ENCODE results near the gene SLC35A3. TPM values are rescaled to one million over a fixed set of nuclear protein-coding genes. Genes with fewer than 3 reads are reported as not detected.

Gene SLC35A3
- total RNA-seq, 4 donors from 2014 or later = 38.3 to 81.2 (median 57.0) TPM

DNA sequence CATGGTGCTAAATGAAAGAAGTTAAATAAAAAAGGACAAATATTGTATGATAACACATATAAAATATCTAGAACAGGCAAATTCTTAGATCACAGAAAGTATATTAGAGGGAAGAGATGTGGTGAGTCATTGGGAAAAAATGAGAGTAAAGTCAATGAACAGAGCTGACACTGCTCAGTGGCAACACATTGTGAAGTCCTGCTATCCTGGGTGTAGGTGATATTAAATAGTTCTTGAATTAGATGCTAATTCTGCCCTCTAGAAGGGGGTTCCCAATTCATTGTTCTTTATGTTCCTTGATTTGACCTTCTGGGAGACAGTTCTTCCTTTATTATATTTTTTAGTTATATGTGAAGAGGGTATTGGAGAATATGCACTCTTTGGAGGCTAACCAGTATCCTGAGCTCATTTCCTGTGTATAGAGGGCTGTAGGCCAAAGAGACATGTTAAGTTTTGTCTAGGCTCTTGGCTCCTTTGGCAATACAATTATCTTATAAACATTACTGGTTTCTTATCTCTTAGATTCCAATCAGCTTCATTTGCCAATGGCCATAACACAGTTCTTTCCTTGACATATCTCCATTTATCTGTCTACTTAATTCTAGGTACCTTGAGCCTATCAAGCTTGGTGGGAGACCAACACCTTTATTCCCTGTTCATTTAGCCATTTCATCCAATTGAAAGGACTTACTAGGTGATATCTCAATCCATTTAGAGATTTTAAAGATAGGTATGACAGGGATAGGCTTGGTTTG is 6.6 kb upstream of the SLC35A3 start:
- Histone ChIP-seq H3K9me3 (no peaks in the 10 kb centered on the region), H3K4me3 (replicated peaks in 1 of 3) (no peak overlapping the region), H3K27me3 (no peaks in the 10 kb centered on the region), H3K27ac (no peak overlapping the region), H3K36me3 (no peaks in the 10 kb centered on the region), H3K4me1 (peaks cover 0 to 4% of the 10 kb centered on the region in 2 donors)
- TF ChIP-seq CTCF (IDR thresholded peaks at IDR 0.05) (no peak), POLR2A (IDR thresholded peaks at IDR 0.05) (no peak)
- no peak for DNase-seq
- intact Hi-C loops (cut with DNase I) = no loop called here

- DNase-seq = peak in 1 of 2 donors; percentile 9
- no peak for TF ChIP-seq CTCF (IDR thresholded peaks at IDR 0.05)
- TF ChIP-seq POLR2A (IDR thresholded peaks at IDR 0.05) = no peak
- no peak overlapping the region for H3K27ac ChIP-seq
These were observed 5.0 kb upstream of the SLC35A3 start for GRCh38 chr1:99964806-99965205.

DNA sequence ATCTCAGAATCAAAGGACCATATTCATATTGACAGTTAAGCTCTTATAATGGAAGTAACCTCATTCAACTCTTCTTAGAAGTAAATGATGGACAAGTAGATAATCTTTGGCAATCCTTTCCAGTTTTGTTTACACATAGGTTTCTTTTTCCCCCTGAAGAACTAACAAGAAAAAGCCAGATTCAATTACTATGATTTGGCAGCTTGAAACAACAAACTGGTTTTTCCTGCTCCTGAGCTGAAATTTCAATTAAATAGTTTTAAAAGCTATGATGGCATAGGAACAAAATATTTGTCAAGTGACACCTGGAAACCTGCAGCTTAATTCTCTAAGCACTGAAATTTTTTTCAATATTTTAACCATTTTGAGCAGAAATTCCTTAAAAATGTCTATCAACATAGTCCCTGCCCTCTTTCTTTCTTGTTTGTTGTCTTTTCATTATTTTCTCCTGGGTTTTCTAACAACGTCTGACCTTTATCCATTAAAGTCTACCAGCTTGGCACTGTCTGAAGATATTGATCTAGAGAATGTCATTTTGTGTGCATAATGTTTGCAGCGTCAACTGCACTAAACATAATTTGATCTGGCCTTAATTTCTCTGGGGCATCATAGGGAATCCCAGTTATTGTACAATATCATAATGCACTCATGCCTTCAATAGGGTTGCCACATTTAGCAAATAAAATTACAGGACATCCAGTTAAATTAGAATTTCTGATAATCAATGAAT is 4.0 kb upstream of the SLC35A3 start:
- no peak for DNase-seq
- no peaks in the 10 kb centered on the region for H3K36me3 ChIP-seq
- intact Hi-C loops (cut with DNase I) = no loop called here
- no peak overlapping the region for H3K27ac ChIP-seq
- H3K9me3 ChIP-seq = no peaks in the 10 kb centered on the region
- 61 to 72% methylated on average over 2 of the region's 2 CpGs for WGBS, 2 donors
- no peak for TF ChIP-seq CTCF (IDR thresholded peaks at IDR 0.05)
- no peak for TF ChIP-seq POLR2A (IDR thresholded peaks at IDR 0.05)
- H3K4me1 ChIP-seq = peaks cover 3 to 7% of the 10 kb centered on the region in 2 donors
- no peaks in the 10 kb centered on the region for H3K27me3 ChIP-seq
- H3K4me3 ChIP-seq (replicated peaks in 1 of 3) = no peak overlapping the region

More at GRCh38 chr1:99964806-99965205, 5.0 kb upstream of the SLC35A3 start:
- no peaks in the 10 kb centered on the region for H3K36me3 ChIP-seq
- intact Hi-C loops (cut with DNase I) = no loop called here
- H3K4me1 ChIP-seq = peaks cover 0 to 7% of the 10 kb centered on the region in 2 donors
- H3K27me3 ChIP-seq = no peaks in the 10 kb centered on the region
- 64 to 67% methylated on average over 3 of the region's 3 CpGs for WGBS, 2 donors
- H3K9me3 ChIP-seq = no peaks in the 10 kb centered on the region
- no peak overlapping the region for H3K4me3 ChIP-seq (replicated peaks in 1 of 3)

- WGBS, 2 donors = 95 to 99% methylated on average over 4 of the region's 4 CpGs
- intact Hi-C loops (cut with DNase I) = no loop called here
- Histone ChIP-seq H3K27ac (no peak overlapping the region), H3K36me3 (no peaks in the 10 kb centered on the region), H3K4me1 (peaks cover 7 to 10% of the 10 kb centered on the region in 2 donors), H3K9me3 (no peaks in the 10 kb centered on the region), H3K4me3 (replicated peaks in 1 of 3) (no peak overlapping the region), H3K27me3 (no peaks in the 10 kb centered on the region)
- DNase-seq = no peak
- TF ChIP-seq CTCF (IDR thresholded peaks at IDR 0.05) (no peak), POLR2A (IDR thresholded peaks at IDR 0.05) (no peak)
These were observed 1.6 kb upstream of the SLC35A3 start for GRCh38 chr1:99968214-99968613.

- peak in 1 of 2 donors; percentile 4 for DNase-seq
- no peaks in the 10 kb centered on the region for H3K27me3 ChIP-seq
- H3K4me3 ChIP-seq (replicated peaks in 1 of 3) = peak overlapping the region; percentile 68 to 95 (median 78)
- no peak for TF ChIP-seq CTCF (IDR thresholded peaks at IDR 0.05)
- no peak for TF ChIP-seq POLR2A (IDR thresholded peaks at IDR 0.05)
- H3K4me1 ChIP-seq = peaks cover 7 to 10% of the 10 kb centered on the region in 2 donors
- peak overlapping the region; percentile 69 to 85 (median 78) for H3K27ac ChIP-seq
- 11 to 13% methylated on average over 6 of the region's 6 CpGs for WGBS, 2 donors
- no peaks in the 10 kb centered on the region for H3K36me3 ChIP-seq
- no peaks in the 10 kb centered on the region for H3K9me3 ChIP-seq
- intact Hi-C loops (cut with DNase I) = no loop called here
These were observed 502 bp upstream of the SLC35A3 start for GRCh38 chr1:99969260-99969728.

Data from thyroid gland (tissue), 4 donors.